HG02642 (cell line): ENCODE results near the gene SLA2.
"Not testable (repeated sequence)": the region's sequence is repeated elsewhere in the genome, so short reads cannot be mapped to it uniquely, and the experiment has no call there.

Experiments used
- ATAC-seq: cut with Tn5 transposase; IDR thresholded peaks from one replicate; pipeline ENCODE4 v1.9.1; 2021; ENCODE audit warnings: mild to moderate bottlenecking; ENCODE audit not compliant: unreplicated experiment, poor library complexity

SLA2 gene

DNA sequence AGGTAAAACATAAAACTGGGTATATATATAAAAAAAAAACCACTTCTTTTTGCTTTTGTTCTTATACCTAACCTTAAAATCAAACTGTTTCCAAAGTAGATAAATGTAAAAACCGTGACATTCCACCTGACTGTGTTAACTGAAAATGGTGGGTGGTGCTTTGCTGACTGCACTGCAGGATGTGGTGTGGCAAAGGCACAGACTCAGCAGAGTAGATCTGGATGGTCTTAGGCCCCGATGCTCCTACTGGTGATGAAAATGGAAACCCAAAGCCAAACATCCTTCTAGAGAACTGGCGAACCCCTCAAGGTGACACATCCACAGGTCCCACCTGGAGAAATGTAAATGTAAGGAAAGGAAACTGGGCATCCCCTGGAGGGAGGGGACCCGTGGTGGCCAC is 63.7 kb downstream of the SLA2 start:
- no peak for ATAC-seq

GRCh38 chr20:36579996-36580545 is 65.9 kb downstream of the SLA2 start:
- ATAC-seq = no peak

GRCh38 chr20:36578356-36579041 is 67.5 kb downstream of the SLA2 start:
- ATAC-seq = no peak

DNA sequence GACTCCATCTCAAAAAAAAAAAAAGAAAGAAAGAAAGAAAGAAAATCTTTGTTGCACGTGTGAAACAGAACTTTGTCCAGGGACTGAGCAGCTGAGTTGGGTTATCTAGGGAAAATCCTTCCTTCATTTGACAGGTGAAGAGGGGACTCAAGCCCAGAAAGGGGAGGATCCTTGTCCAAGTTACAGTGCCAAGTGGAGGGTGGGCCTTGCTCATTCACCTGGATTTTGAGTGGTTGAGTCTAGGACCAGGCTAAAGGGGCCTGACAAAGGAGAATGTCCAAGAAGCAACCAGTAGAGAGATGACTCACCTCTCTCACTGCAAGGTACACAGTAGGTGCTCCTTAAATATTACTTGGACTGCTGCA is 69.9 kb downstream of the SLA2 start:
- no peak for ATAC-seq

DNA sequence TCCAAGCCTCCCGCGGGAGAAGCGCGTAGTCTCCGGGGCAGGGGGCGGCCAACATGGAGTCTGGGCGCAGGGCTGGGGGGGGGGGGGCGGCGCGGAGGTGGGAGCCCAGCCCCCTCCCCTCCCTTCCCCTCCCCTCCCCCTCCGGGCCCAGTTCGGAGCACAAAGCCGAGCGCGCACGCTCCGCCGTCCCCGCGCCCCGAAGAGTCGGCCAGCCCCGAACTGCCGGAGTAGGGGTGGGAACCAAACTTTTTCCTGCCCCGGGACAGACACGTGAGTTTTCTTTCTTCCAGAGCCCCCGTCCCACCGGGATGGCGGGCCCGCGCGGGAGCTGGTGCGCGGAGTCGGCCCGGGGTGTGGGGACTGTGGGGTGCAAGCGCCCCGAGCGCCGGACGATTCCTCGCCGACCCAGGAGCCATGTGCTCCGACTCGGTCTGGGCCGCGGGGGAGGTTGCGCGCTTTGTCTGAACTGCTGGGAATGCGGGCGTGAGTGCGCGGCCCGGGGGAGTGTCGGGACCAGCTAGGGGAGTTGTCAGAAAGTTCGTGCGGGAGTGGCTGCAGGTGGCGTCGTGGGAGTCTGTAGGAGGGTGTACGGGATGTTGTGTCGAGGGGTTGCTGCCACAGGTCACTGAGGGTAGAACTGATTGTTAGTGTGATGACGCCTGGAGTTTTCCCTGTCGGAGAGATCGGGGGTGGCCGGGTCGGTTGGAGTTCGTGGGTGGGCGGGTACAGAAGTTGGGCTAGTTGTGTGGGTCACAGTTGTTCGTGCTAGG is 71.4 kb downstream of the SLA2 start:
- no peak for ATAC-seq

GRCh38 chr20:36573798-36574365 is 72.1 kb downstream of the SLA2 start:
- peak; percentile 8 for ATAC-seq

GRCh38 chr20:36573103-36573797 is 72.7 kb downstream of the SLA2 start, which contains the start of gene TGIF2:
Gene TGIF2 (plus strand): TSS chr20:36573597. CDS start chr20:36578775, 5,178 bp downstream.
- peak; percentile 77 for ATAC-seq

DNA sequence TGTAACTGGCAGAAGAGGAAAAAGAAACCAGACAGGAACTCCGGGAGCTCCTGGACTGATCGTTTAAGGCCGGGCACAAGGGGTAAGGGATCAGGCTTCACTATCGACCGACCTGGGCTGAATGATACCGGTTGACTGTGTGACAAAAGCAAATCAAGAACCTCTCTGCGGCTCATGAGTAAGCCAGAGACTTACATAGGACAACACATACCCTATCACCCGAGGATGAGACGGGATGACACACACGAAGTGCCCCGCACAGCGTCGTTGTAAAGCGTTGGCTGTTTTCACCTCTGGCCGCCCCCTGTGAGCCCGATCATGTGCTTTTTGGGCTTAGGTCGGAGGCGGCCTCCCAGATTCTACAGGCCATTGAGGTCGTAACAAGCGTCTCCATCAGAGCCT is 73.3 kb downstream of the SLA2 start:
- ATAC-seq = peak; percentile 5

GRCh38 chr20:36571564-36572504 is 74.2 kb downstream of the SLA2 start:
- no peak for ATAC-seq

- ATAC-seq = no peak
Observed at GRCh38 chr20:36569847-36570429, 76.1 kb downstream of the SLA2 start.

DNA sequence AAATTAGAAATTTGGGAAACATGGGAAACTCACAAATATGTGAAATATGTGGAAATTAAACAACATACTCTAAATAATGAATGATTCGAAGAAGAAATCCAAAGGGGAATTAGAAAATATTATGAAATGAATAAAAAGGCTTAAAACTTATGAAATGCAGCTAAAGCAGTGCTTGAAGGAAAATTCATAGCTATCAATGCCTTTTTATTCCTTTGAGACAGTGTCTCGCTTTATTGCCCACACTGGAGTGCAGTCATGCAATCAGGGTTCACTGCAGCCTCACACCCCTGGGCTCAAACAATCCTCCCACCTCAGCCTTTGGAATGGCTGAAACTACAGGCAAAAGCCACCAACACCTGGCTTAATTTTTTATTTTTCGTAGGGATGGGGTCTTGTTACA is 80.5 kb downstream of the SLA2 start:
- no peak for ATAC-seq

GRCh38 chr20:36564726-36565121 is 81.3 kb downstream of the SLA2 start:
- ATAC-seq = not testable (repeated sequence)

DNA sequence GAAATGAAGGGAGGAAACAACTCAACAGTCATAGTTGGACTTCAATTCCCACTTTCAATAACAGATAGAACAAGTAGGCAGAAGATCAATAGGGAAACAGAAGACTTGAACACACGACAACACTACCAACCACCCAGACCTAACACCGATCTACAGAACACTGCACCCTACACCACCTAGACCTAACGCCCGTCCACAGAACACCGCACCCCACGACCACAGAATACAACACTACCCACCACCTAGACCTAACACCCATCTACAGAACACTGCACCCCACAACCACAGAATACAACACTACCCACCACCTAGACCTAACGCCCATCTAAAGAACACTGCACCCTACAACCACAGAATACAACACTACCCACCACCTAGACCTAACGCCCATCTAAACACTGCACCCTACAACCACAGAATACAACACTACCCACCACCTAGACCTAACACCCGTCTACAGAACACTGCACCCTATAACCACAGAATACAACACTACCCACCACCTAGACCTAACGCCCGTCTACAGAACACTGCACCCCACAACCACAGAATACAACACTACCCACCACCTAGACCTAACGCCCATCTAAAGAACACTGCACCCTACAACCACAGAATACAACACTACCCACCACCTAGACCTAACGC is 81.8 kb downstream of the SLA2 start:
- not testable (repeated sequence) for ATAC-seq

DNA sequence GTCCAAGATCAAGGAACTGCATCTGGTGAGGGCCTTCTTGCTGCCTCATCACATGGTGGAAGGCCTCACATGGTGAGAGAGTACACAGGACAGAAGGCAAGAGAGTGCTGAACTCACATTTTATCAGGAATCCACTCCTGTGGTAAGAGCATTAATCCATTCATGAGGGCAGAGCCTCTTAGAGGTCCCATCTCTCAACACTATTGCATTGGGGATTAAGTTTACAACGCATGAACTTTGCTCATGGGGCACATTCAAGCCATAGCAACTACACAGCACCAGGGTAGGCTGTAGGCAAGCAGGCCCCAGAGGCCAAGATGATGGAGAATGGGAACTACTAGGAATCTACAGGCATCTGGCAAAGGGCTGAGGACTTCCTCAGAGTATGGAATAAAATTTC is 82.6 kb downstream of the SLA2 start:
- ATAC-seq = no peak

- no peak for ATAC-seq
Observed at GRCh38 chr20:36562724-36563123, 83.3 kb downstream of the SLA2 start.
